ENCODE measurements around the gene CPSF7. TPM values are rescaled to one million over a fixed set of nuclear protein-coding genes. Genes with fewer than 3 reads are reported as not detected.

The CPSF7 gene
- total RNA-seq, 1 donor from 2014 or later: 10.8 TPM

DNA sequence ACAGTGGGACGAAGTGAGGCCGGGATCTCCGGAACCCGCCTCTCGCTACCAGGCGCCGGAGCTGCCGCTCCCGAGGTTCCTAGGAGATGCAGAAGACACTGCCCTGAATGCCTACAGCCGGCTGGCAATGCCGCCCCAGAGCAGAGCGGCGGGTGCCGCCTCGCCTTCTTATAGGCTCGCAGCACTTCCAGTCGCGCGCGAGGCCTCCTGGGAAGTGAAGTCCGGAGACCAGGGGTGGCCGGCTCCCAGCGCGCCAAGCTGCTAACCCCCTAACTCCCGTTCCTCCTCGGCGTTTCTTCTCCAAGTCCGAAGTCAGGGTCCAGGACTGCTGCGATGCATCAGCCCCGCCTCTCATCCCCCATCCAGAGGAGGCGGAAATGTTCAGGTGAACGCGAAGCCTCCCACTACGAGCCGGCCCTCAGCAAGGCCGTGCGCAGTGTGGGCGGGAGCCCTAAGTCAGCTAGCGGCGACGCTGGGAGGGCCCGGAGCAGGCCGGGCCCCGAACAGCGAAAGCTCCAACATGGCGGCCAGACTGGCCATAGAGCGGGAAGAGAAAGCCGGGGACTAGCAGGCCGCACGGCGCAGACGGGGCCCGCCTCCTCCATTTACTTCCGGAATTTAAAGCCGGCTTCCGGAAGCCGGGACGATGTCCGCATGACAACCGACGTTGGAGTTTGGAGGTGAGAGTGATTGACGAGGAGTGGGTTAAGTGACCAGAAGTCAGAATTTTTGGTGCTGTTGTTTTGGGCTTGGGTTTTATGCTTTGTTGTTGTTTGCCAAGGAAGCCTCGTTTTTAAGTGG, 67.8 kb downstream of the CPSF7 start, which contains the start of the genes CYB561A3 and TMEM138:
TSS of gene CYB561A3 (minus strand) at position 142 of the 801 bp plus-strand sequence. CDS start 5,169 bp downstream, outside the sequence.
TSS of gene TMEM138 (plus strand) at position 634 of the 801 bp plus-strand sequence. CDS start 2,017 bp downstream, outside the sequence.
- peak within 1 kb of the TSS; percentile 91 for H3K4me3 ChIP-seq (ENCODE audit: low read depth, low read length)
- FAIRE-seq (no peak), DNase-seq (ENCODE audit: low read depth) (peak; percentile 89)
- H3K27me3 ChIP-seq (ENCODE audit: control insufficient read depth, insufficient read depth, low read length): no peaks in the 10 kb centered on the region
- TF ChIP-seq, protein P1, sequence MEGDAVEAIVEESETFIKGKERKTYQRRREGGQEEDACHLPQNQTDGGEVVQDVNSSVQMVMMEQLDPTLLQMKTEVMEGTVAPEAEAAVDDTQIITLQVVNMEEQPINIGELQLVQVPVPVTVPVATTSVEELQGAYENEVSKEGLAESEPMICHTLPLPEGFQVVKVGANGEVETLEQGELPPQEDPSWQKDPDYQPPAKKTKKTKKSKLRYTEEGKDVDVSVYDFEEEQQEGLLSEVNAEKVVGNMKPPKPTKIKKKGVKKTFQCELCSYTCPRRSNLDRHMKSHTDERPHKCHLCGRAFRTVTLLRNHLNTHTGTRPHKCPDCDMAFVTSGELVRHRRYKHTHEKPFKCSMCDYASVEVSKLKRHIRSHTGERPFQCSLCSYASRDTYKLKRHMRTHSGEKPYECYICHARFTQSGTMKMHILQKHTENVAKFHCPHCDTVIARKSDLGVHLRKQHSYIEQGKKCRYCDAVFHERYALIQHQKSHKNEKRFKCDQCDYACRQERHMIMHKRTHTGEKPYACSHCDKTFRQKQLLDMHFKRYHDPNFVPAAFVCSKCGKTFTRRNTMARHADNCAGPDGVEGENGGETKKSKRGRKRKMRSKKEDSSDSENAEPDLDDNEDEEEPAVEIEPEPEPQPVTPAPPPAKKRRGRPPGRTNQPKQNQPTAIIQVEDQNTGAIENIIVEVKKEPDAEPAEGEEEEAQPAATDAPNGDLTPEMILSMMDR (IDR thresholded peaks at IDR 0.05; ENCODE audit: insufficient read depth, low read length, severe bottlenecking): no peak
- H3K36me3 ChIP-seq (ENCODE audit: control insufficient read depth, insufficient read depth, low read length): peaks cover 10% of the 10 kb centered on the region

DNA sequence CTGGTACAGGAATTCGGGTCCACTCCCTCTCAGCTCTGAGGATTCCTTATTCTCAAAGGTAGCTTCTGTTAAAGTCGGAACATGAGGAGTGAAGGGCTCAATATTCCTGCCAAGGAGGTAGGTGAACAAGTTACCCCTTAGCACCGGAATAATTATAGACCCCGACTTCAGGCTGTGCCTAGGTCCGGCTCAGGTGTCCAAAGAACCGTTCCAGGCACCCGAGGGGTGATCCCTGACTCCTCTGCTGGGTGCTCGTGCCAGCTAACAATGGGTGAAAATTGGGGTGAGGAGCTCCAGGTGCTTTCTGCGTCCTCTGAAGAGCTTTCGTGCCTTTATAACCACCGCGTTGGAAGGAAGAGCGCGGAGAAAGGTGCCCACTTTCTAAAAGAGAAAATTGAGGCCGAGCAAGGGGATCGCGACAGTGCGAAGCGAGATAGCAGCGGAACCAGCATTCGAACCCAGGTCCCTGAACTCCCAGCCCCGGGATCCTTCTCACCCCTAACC, 68.5 kb downstream of the CPSF7 start:
- DNase-seq (ENCODE audit: low read depth) (no peak), FAIRE-seq (no peak)
- Histone ChIP-seq H3K4me3 (ENCODE audit: low read depth, low read length) (peak overlapping the region; percentile 91), H3K27me3 (ENCODE audit: control insufficient read depth, insufficient read depth, low read length) (no peaks in the 10 kb centered on the region), H3K36me3 (ENCODE audit: control insufficient read depth, insufficient read depth, low read length) (peaks cover 11% of the 10 kb centered on the region)
- TF ChIP-seq, protein P1 (IDR thresholded peaks at IDR 0.05; ENCODE audit: insufficient read depth, low read length, severe bottlenecking): no peak

DNA sequence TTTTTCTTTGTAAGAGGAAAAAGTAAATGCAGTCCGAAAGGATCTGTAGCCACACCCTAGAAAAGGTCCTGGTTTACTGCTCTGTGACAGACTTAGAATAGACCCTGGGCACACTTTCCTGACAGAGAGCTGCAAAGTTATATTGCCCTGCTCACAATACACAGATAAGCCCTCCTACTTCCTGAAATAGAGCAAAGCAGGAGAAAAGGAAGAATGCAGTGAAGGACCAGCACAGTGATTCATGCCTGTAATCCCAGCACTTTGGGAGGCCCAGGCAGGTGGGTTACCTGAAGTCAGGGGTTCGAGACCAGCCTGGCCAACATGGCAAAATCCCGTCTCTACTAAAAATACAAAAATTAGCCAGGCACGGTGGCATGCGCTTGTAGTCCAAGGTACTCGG, 70.3 kb downstream of the CPSF7 start:
- FAIRE-seq: no peak

DNA sequence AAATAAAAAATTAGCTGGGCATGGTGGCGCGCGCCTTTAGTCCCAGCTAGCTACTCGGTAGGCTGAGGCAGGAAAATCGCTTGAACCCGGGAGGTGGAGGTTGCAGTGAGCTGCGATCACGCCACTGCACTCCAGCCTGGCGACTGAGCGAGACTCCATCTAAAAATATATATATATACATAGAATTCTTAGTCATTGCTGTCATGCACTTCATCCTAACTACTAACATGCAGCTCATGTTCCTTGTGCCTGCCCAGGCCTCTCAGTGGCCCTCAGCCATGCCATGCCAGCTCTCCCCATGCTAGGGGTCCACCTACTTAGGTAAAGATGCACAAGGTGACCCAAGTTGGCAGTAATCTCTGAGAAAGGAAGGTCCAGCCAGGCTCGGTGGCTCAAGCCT, 71.2 kb downstream of the CPSF7 start:
- FAIRE-seq (no peak), DNase-seq (ENCODE audit: low read depth) (no peak)
- TF ChIP-seq, protein P1 (IDR thresholded peaks at IDR 0.05; ENCODE audit: insufficient read depth, low read length, severe bottlenecking): no peak
- H3K27me3 ChIP-seq (ENCODE audit: control insufficient read depth, insufficient read depth, low read length): no peaks in the 10 kb centered on the region
- H3K4me3 ChIP-seq (ENCODE audit: low read depth, low read length): no peak overlapping the region
- peaks cover 8% of the 10 kb centered on the region for H3K36me3 ChIP-seq (ENCODE audit: control insufficient read depth, insufficient read depth, low read length)

More for the DNA sequence above, 70.3 kb downstream of the CPSF7 start:
- TF ChIP-seq, protein P1 (IDR thresholded peaks at IDR 0.05; ENCODE audit: insufficient read depth, low read length, severe bottlenecking): no peak
- H3K4me3 ChIP-seq (ENCODE audit: low read depth, low read length): no peak overlapping the region
- H3K36me3 ChIP-seq (ENCODE audit: control insufficient read depth, insufficient read depth, low read length): peaks cover 11% of the 10 kb centered on the region
- H3K27me3 ChIP-seq (ENCODE audit: control insufficient read depth, insufficient read depth, low read length): no peaks in the 10 kb centered on the region
- no peak for DNase-seq (ENCODE audit: low read depth)

DNA sequence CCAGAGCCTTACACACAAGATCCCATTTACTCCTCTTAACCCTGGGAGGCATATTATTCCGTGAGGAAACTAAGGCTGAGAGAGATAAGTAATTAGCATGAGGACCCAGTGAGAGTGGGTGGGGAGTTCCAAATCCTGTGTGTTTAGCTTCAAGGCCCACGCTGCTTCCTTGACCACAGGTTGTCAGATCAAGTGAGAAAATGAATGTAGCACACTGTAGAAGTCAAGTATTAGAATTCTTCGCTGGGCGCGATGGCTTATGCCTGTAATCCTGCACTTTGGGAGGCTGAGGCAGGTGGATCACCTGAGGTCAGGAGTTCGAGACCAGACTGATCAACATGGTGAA, 71.9 kb downstream of the CPSF7 start:
- FAIRE-seq (no peak), DNase-seq (ENCODE audit: low read depth) (no peak)
- peaks cover 10% of the 10 kb centered on the region for H3K36me3 ChIP-seq (ENCODE audit: control insufficient read depth, insufficient read depth, low read length)
- no peak overlapping the region for H3K4me3 ChIP-seq (ENCODE audit: low read depth, low read length)
- no peaks in the 10 kb centered on the region for H3K27me3 ChIP-seq (ENCODE audit: control insufficient read depth, insufficient read depth, low read length)
- TF ChIP-seq, protein P1 (IDR thresholded peaks at IDR 0.05; ENCODE audit: insufficient read depth, low read length, severe bottlenecking): no peak

All from bronchial epithelial cell (primary cell).